Measurements from ENCODE around the gene MAML1. TPM values are rescaled to one million over a fixed set of nuclear protein-coding genes. Genes with fewer than 3 reads are reported as not detected.

Gene MAML1
- total RNA-seq, 3 donors from 2014 or later (not counting 1 experiment from before 2014, with no cell fraction given), result 28.8 to 45.4 (median 37.6) TPM

- H3K27me3 ChIP-seq (ENCODE audit: control insufficient read depth, insufficient read depth, low read length), result no peaks in the 10 kb centered on the region
- Mint-ChIP-seq H3K4me1 (peaks cover 25 to 36% of the 10 kb centered on the region in 2 donors), H3K27ac (no peak overlapping the region), H3K4me3 (no peak overlapping the region), H3K27me3 (ENCODE audit: low read depth in 2 of 2) (no peaks in the 10 kb centered on the region), H3K9me3 (no peaks in the 10 kb centered on the region), H3K36me3 (no peaks in the 10 kb centered on the region)
- TF ChIP-seq CTCF (IDR thresholded peaks at IDR 0.05), result no peak
- H3K27ac ChIP-seq (ENCODE audit: low read length), result no peak overlapping the region
- intact Hi-C loops (cut with micrococcal nuclease), result no loop called here
- H3K4me3 ChIP-seq (ENCODE audit: low read length), result no peak overlapping the region
- ATAC-seq (no peak), DNase-seq (no peak)
- H3K36me3 ChIP-seq (ENCODE audit: control insufficient read depth, insufficient read depth, low read length), result peaks cover 12% of the 10 kb centered on the region
- 95% methylated on average over 18 of the region's 23 CpGs for WGBS (ENCODE audit: insufficient coverage)
- H3K4me1 ChIP-seq (ENCODE audit: control insufficient read depth, insufficient read depth, low read length), result peaks cover 45% of the 10 kb centered on the region
- no peaks in the 10 kb centered on the region for H3K9me3 ChIP-seq (ENCODE audit: control insufficient read depth, insufficient read depth, low read length)
Measured at GRCh38 chr5:179798144-179798770, 65.6 kb downstream of the MAML1 start.

GRCh38 chr5:179798771-179799643 is 66.4 kb downstream of the MAML1 start:
- Mint-ChIP-seq H3K4me1 (peaks cover 17 to 34% of the 10 kb centered on the region in 2 donors), H3K27ac (no peak overlapping the region), H3K36me3 (no peaks in the 10 kb centered on the region), H3K27me3 (ENCODE audit: low read depth in 2 of 2) (no peaks in the 10 kb centered on the region), H3K9me3 (no peaks in the 10 kb centered on the region), H3K4me3 (no peak overlapping the region)
- DNase-seq (no peak), ATAC-seq (no peak)
- intact Hi-C loops (cut with micrococcal nuclease), result no loop called here
- WGBS (ENCODE audit: insufficient coverage), result 96% methylated on average over 36 of the region's 36 CpGs
- Histone ChIP-seq H3K27me3 (ENCODE audit: control insufficient read depth, insufficient read depth, low read length) (no peaks in the 10 kb centered on the region), H3K4me1 (ENCODE audit: control insufficient read depth, insufficient read depth, low read length) (peaks cover 45% of the 10 kb centered on the region), H3K36me3 (ENCODE audit: control insufficient read depth, insufficient read depth, low read length) (peaks cover 12% of the 10 kb centered on the region), H3K4me3 (ENCODE audit: low read length) (no peak overlapping the region), H3K27ac (ENCODE audit: low read length) (no peak overlapping the region), H3K9me3 (ENCODE audit: control insufficient read depth, insufficient read depth, low read length) (no peaks in the 10 kb centered on the region)
- TF ChIP-seq CTCF (IDR thresholded peaks at IDR 0.05), result no peak

- Mint-ChIP-seq H3K36me3 (no peaks in the 10 kb centered on the region), H3K4me3 (no peak overlapping the region), H3K9me3 (no peaks in the 10 kb centered on the region), H3K27me3 (ENCODE audit: low read depth in 2 of 2) (no peaks in the 10 kb centered on the region), H3K4me1 (peaks cover 12 to 33% of the 10 kb centered on the region in 2 donors), H3K27ac (no peak overlapping the region)
- Histone ChIP-seq H3K9me3 (ENCODE audit: control insufficient read depth, insufficient read depth, low read length) (no peaks in the 10 kb centered on the region), H3K27me3 (ENCODE audit: control insufficient read depth, insufficient read depth, low read length) (no peaks in the 10 kb centered on the region), H3K36me3 (ENCODE audit: control insufficient read depth, insufficient read depth, low read length) (peaks cover 12% of the 10 kb centered on the region), H3K4me3 (ENCODE audit: low read length) (no peak overlapping the region), H3K4me1 (ENCODE audit: control insufficient read depth, insufficient read depth, low read length) (peaks cover 45% of the 10 kb centered on the region), H3K27ac (ENCODE audit: low read length) (no peak overlapping the region)
- WGBS (ENCODE audit: insufficient coverage), result 96% methylated on average over 5 of the region's 5 CpGs
- intact Hi-C loops (cut with micrococcal nuclease), result no loop called here
- ATAC-seq (no peak), DNase-seq (no peak)
- no peak for TF ChIP-seq CTCF (IDR thresholded peaks at IDR 0.05)
Measured at GRCh38 chr5:179799644-179799973, 67.0 kb downstream of the MAML1 start.
